K562 (cell line): ENCODE results near the gene BCAM. TPM values are rescaled to one million over a fixed set of nuclear protein-coding genes. Genes with fewer than 3 reads are reported as not detected.

Experiments
- ATAC-seq: fragments of 200-7000 bp; cut with Tn5 transposase; 3 replicates; pipeline ENCODE4 v1.9.1; 2020; ENCODE audit warnings: moderate library complexity
- BruUV-seq: library from RNA; stranded (reverse); fragments of 400-500 nt; replicated peaks from 2 replicates; lab custom pipeline; 2021; lab: Mats Ljungman, UMichigan
- CTCF ChIA-PET: fragments of 300-600 bp; formaldehyde crosslinking; extraction: SDS; loops from one replicate; lab custom pipeline; 2021; ENCODE audit warnings: low intra/inter-chr PET ratio; lab: Yijun Ruan, JAX
- POLR2A ChIA-PET: fragments of 300-600, 350-650 bp; sonication (Branson Sonifier 250); formaldehyde crosslinking; extraction: SDS; loops from one replicate; lab custom pipeline; 2021; ENCODE audit warnings: antibody characterized with exemption, inconsistent platforms; lab: Yijun Ruan, JAX
- DNase-seq, 4 experiments: peaks; one replicate each; pipeline versions ENCODE4 v3.0.0 to v3.0.0-alpha.2; 2011 to 2018; ENCODE audit warnings: low spot score in 3 of 4, mixed read lengths in 3 of 4; ENCODE audit errors: extremely low read depth in 1 of 4
- FAIRE-seq: peaks from 2 replicates; lab custom pipeline; 2011; peaks lifted over from hg19 to GRCh38; lab: Jason Lieb, UNC
- H2AFZ ChIP-seq: 2 replicates; pipeline ENCODE4 v1.6.0; 2011; ENCODE audit warnings: low read depth, low read length, control low read depth, inconsistent platforms
- H3K27ac ChIP-seq: fragments of 200-600 bp; 3 replicates; pipeline ENCODE4 v1.8.0; 2011; ENCODE audit warnings: low read depth, mild to moderate bottlenecking, control low read depth, inconsistent platforms, low read length, moderate library complexity, mixed read lengths; ENCODE audit errors: extremely low read depth
- H3K27me3 ChIP-seq, 2 experiments: fragments of 300-600 bp in 1 of 2; 2 replicates in 1 of 2; 3 replicates in 1 of 2; pipeline versions ENCODE4 v1.6.0 to v1.8.0; 2011; ENCODE audit warnings: inconsistent platforms in 2 of 2, low read length in 2 of 2, mild to moderate bottlenecking in 1 of 2, mixed read lengths in 1 of 2, moderate library complexity in 1 of 2; ENCODE audit not compliant: control insufficient read depth in 2 of 2, insufficient read depth in 2 of 2
- H3K36me3 ChIP-seq: fragments of 300-600 bp; 3 replicates; pipeline ENCODE4 v1.8.0; 2011; ENCODE audit warnings: mild to moderate bottlenecking, low read length, inconsistent platforms; ENCODE audit not compliant: control insufficient read depth, insufficient read depth
- H3K4me1 ChIP-seq, 2 experiments: fragments of 200-600 bp in 1 of 2; replicated peaks in 1 of 2; 2 replicates in 1 of 2; 3 replicates in 1 of 2; pipeline versions ENCODE4 v1.5.1 to v1.8.0; 2011; ENCODE audit warnings: inconsistent platforms in 2 of 2, low read length in 2 of 2, mild to moderate bottlenecking in 1 of 2, mixed read lengths in 1 of 2, moderate library complexity in 1 of 2; ENCODE audit not compliant: control insufficient read depth in 2 of 2, insufficient read depth in 2 of 2
- H3K4me2 ChIP-seq: 2 replicates; pipeline ENCODE4 v1.6.1; 2011; ENCODE audit warnings: low read length, control low read depth, inconsistent platforms, mixed read lengths; ENCODE audit not compliant: insufficient read depth
- H3K4me3 ChIP-seq: fragments of 200-600 bp; sonication (generic), shearing (Covaris generic); 2 replicates; pipeline ENCODE4 v1.5.1; 2016; ENCODE audit warnings: control low read depth, inconsistent platforms
- H3K79me2 ChIP-seq: fragments of 200-600 bp; 3 replicates; pipeline ENCODE4 v1.8.0; 2011; ENCODE audit warnings: low read length, inconsistent platforms; ENCODE audit not compliant: control insufficient read depth, insufficient read depth
- H3K9ac ChIP-seq, 2 experiments: 2 replicates each; pipeline versions ENCODE4 v1.6.0 to v1.6.1; 2011; ENCODE audit warnings: low read depth in 2 of 2, low read length in 2 of 2, control low read depth in 1 of 2, inconsistent platforms in 1 of 2, mild to moderate bottlenecking in 1 of 2, mixed read lengths in 1 of 2; ENCODE audit not compliant: insufficient read depth in 1 of 2
- H3K9me1 ChIP-seq: one replicate; pipeline ENCODE4 v1.6.0; 2011; ENCODE audit warnings: inconsistent platforms, mild to moderate bottlenecking, low read length, moderate library complexity; ENCODE audit not compliant: control insufficient read depth, insufficient read depth
- H3K9me3 ChIP-seq: replicated peaks from 2 replicates; pipeline ENCODE4 v1.5.1; 2011; ENCODE audit warnings: low read depth, low read length, inconsistent platforms; ENCODE audit not compliant: control insufficient read depth, insufficient read depth
- H4K20me1 ChIP-seq: replicated peaks from 2 replicates; pipeline ENCODE4 v1.6.1; 2011; ENCODE audit warnings: low read length, inconsistent platforms, mixed read lengths; ENCODE audit not compliant: control insufficient read depth, insufficient read depth
- GABPB1 ChIP-seq: sonication (generic); formaldehyde crosslinking; IDR thresholded peaks from 2 replicates; pipeline ENCODE4 v1.8.0; 2022; ENCODE audit warnings: mild to moderate bottlenecking, missing genetic modification reagents
- HMGN3 ChIP-seq: IDR thresholded peaks from 2 replicates; pipeline ENCODE4 v1.6.1; 2011; ENCODE audit warnings: borderline replicate concordance, low read depth, mild to moderate bottlenecking, mixed read lengths, low read length; ENCODE audit not compliant: insufficient read length; ENCODE audit errors: extremely low read depth
- NR2C2 ChIP-seq, 2 experiments: fragments of 200-800 bp in 1 of 2; sonication (Bioruptor generic) in 1 of 2; sonication (generic) in 1 of 2; formaldehyde crosslinking in 1 of 2; IDR thresholded peaks; 2 replicates each; pipeline versions ENCODE4 v1.6.1 to v1.8.0; 2016 to 2022; ENCODE audit warnings: mild to moderate bottlenecking in 1 of 2, missing compliant biosample characterization in 1 of 2, missing genetic modification characterization in 1 of 2, missing genetic modification reagents in 1 of 2
- PHB2 ChIP-seq: fragments of 450-650 bp; IDR thresholded peaks from 2 replicates; pipeline ENCODE4 v1.6.1; 2017; ENCODE audit warnings: low read depth
- SOX6 ChIP-seq: fragments of 450-650 bp; IDR thresholded peaks from 2 replicates; pipeline ENCODE4 v1.6.1; 2014; ENCODE audit warnings: mild to moderate bottlenecking
- TAL1 ChIP-seq: fragments of 450-650 bp; IDR thresholded peaks from 2 replicates; pipeline ENCODE4 v1.6.1; 2016; ENCODE audit warnings: mild to moderate bottlenecking
- TEAD1 ChIP-seq, 2 experiments: fragments of 450-650 bp in 1 of 2; sonication (generic) in 1 of 2; formaldehyde crosslinking; IDR thresholded peaks; 2 replicates each; pipeline versions ENCODE4 v1.4.0 to v1.8.0; 2020 to 2022; ENCODE audit warnings: mild to moderate bottlenecking in 2 of 2, missing genetic modification reagents in 1 of 2
- ZNF197 ChIP-seq: fragments of 200-800 bp; sonication (Bioruptor generic); IDR thresholded peaks from 2 replicates; pipeline ENCODE4 v1.6.1; 2016; ENCODE audit warnings: low read depth, missing genetic modification characterization, missing compliant biosample characterization
- ZNF280B ChIP-seq: fragments of 250-450 bp; sonication (Bioruptor Pico); IDR thresholded peaks from 2 replicates; pipeline ENCODE4 v1.5.1; 2021; ENCODE audit warnings: mild to moderate bottlenecking
- ZNF551 ChIP-seq: fragments of 250-450 bp; sonication (Bioruptor Pico); IDR thresholded peaks from 2 replicates; pipeline ENCODE4 v1.5.0; 2021; ENCODE audit warnings: mild to moderate bottlenecking, moderate library complexity
- ZNF699 ChIP-seq: fragments of 250-450 bp; sonication (Bioruptor Pico); IDR thresholded peaks from 2 replicates; pipeline ENCODE4 v1.8.0; 2021; ENCODE audit warnings: mild to moderate bottlenecking, moderate library complexity; ENCODE audit not compliant: insufficient replicate concordance
- ZNF778 ChIP-seq: fragments of 450-650 bp; formaldehyde crosslinking; IDR thresholded peaks from 2 replicates; pipeline ENCODE4 v1.4.0; 2020; ENCODE audit warnings: mild to moderate bottlenecking, moderate library complexity
- WGBS: fragments of 100-300 bp; shearing (Covaris generic); methylation state at CpG from one replicate; pipeline ENCODE4 v1.1.6; 2016; ENCODE audit warnings: low coverage, mixed read lengths; ENCODE audit not compliant: insufficient coverage; ENCODE audit errors: missing lambda C conversion rate; 5-methylcytosine and 5-hydroxymethylcytosine counted together
- in situ Hi-C: fragments of 300-500 bp; cut with MboI; formaldehyde crosslinking; loops from 4 replicates; pipeline ENCODE4 v1.15.0; 2018; ENCODE audit warnings: inconsistent platforms, mixed read lengths
- intact Hi-C: fragments of 100-400 bp; cut with micrococcal nuclease; formaldehyde crosslinking; loops from 2 replicates; pipeline ENCODE4 v1.14.2; 2022
- polyA plus RNA-seq, 8 experiments: library from polyadenylated mRNA; depleted of rRNA in 4 of 8; stranded (reverse) in 5 of 8; unstranded in 3 of 8; fragments of >200 nt; fragmentation: Nextera tagmentation in 2 of 8; fragmentation: Illumina TruSeq in 1 of 8; extraction: Ambion mirVana in 2 of 8; extraction: Trizol in 1 of 8; gene quantifications; 2 replicates each; pipeline versions ENCODE4 v1.2.1 to v1.2.3, GENCODE V29; 2011 to 2014; ENCODE audit warnings: inconsistent platforms in 1 of 8, missing spikeins in 1 of 8
- total RNA-seq, 7 experiments: library from RNA; depleted of rRNA in 6 of 7; stranded (reverse); fragments of >200 nt in 6 of 7; fragmentation: Illumina TruSeq in 2 of 7; extraction: Trizol in 2 of 7; gene quantifications; 2 replicates each; pipeline versions ENCODE4 v1.2.1 to v1.2.3, GENCODE V29; 2011 to 2021; ENCODE audit warnings: low replicate concordance in 1 of 7

BCAM gene
- total and polyA plus RNA-seq, 9 of the 15 experiments (the other 6 are each of a cell fraction or from before 2014, with no cell fraction given), result 0.07 to 1.3 (median 0.33) TPM; not detected in 2

- no peak for ATAC-seq
- Histone ChIP-seq H3K36me3 (peaks cover 13% of the 10 kb centered on the region; the same call in 1 of the 3 replicates), H3K9me1 (peaks cover 16% of the 10 kb centered on the region), H3K9ac (peak overlapping the region in 1 of 2 experiments; percentile 36; a peak in 2 of 4 replicates), H4K20me1 (peaks cover 32% of the 10 kb centered on the region), H3K27ac (peak overlapping the region; percentile 97; the same call in 2 of the 3 replicates), H2AFZ (no peak overlapping the region), H3K9me3 (no peaks in the 10 kb centered on the region), H3K4me1 (peaks cover 38 to 60% of the 10 kb centered on the region in 2 experiments), H3K4me3 (no peak overlapping the region), H3K79me2 (peaks cover 80% of the 10 kb centered on the region), H3K27me3 (no peaks in the 10 kb centered on the region), H3K4me2 (peak overlapping the region; percentile 93; the same call in 1 of the 2 replicates)
- 73% methylated on average over 8 of the region's 8 CpGs for WGBS
- intact Hi-C loops (no loop called here), in situ Hi-C loops (no loop called here)
- BruUV-seq, result no TSS peak
- POLR2A ChIA-PET, result interaction anchor here (0.6 to 1.6 kb wide), 4 partner anchors 20 to 501 kb away, joined by 3 to 4 read pairs (median 4); no protein-coding TSS in a partner anchor
- peak in 1 of 4 experiments; percentile 20 for DNase-seq
- CTCF ChIA-PET, result no interaction called here
- TF ChIP-seq NR2C2 (CRISPR knock-in tag; IDR thresholded peaks at IDR 0.05), result no peak
- TF ChIP-seq NR2C2 (tag; IDR thresholded peaks at IDR 0.05), result 0 out of 2 replicates have a peak, but pooled peaks have one; percentile 5
- no peak for TF ChIP-seq TAL1
- TF ChIP-seq SOX6, result 0 out of 2 replicates have a peak, but pooled peaks have one; percentile 1
- FAIRE-seq, result no peak
Observed at GRCh38 chr19:44850641-44851109, 41.8 kb downstream of the BCAM start.

GRCh38 chr19:44851427-44851826 is 42.5 kb downstream of the BCAM start:
- in situ Hi-C loops (no loop called here), intact Hi-C loops (no loop called here)
- Histone ChIP-seq H2AFZ (no peak overlapping the region), H3K36me3 (peaks cover 13% of the 10 kb centered on the region; the same call in 1 of the 3 replicates), H3K79me2 (peaks cover 84% of the 10 kb centered on the region), H3K27me3 (no peaks in the 10 kb centered on the region), H3K9ac (peak overlapping the region in 1 of 2 experiments; percentile 73; a peak in 2 of 4 replicates), H3K9me1 (peaks cover 16% of the 10 kb centered on the region), H3K9me3 (no peaks in the 10 kb centered on the region), H3K4me2 (no peak overlapping the region), H3K27ac (no peak overlapping the region), H4K20me1 (peaks cover 35% of the 10 kb centered on the region), H3K4me1 (peaks cover 43 to 63% of the 10 kb centered on the region in 2 experiments), H3K4me3 (no peak overlapping the region)
- CTCF ChIA-PET, result no interaction called here
- POLR2A ChIA-PET, result interaction anchor here (0.6 to 1.6 kb wide), 5 partner anchors 12 to 500 kb away, joined by 3 to 4 read pairs (median 3); no protein-coding TSS in a partner anchor
- no TSS peak for BruUV-seq
- WGBS, result 68% methylated on average over 2 of the region's 2 CpGs
- no peak for ATAC-seq
- FAIRE-seq, result no peak
- no peak for DNase-seq
- TF ChIP-seq ZNF699 (CRISPR knock-in tag) (no peak), PHB2 (no peak), ZNF551 (CRISPR knock-in tag) (no peak), ZNF197 (CRISPR knock-in tag) (no peak), ZNF778 (CRISPR knock-in tag) (no peak), ZNF280B (CRISPR knock-in tag) (no peak), TEAD1 (CRISPR knock-in tag; IDR thresholded peaks at IDR 0.05) (no peak), HMGN3 (no peak), GABPB1 (CRISPR knock-in tag) (no peak)
